Hepatic stellate cell (primary cell): Measurements from ENCODE around the gene RNF20.
A peak's percentile ranks its signal among the peaks of the same experiment; 100 is the strongest.

Source experiments
- DNase-seq: peaks from one replicate; pipeline ENCODE4 v3.0.0; 2011; ENCODE audit warnings: low spot score

Gene RNF20

DNA sequence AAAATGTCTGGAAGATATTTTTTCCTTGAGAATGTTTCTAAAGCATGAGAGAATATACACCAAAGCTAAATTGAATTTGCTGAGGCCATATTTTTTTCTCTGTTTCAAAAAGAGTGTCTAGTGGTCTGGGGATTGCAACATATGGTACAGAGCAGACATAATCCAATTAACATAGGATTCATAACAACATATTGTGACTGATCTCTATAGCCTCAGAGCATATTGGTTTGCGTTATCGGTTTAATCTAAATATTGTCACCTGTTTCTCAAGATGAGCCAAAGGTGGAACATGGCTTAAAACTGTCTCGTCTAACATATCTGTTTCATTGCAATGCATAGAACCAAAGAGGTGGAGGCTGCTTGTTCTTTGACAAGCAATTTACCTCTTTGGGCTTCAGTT, 57.2 kb downstream of the RNF20 start:
- DNase-seq: no peak

DNA sequence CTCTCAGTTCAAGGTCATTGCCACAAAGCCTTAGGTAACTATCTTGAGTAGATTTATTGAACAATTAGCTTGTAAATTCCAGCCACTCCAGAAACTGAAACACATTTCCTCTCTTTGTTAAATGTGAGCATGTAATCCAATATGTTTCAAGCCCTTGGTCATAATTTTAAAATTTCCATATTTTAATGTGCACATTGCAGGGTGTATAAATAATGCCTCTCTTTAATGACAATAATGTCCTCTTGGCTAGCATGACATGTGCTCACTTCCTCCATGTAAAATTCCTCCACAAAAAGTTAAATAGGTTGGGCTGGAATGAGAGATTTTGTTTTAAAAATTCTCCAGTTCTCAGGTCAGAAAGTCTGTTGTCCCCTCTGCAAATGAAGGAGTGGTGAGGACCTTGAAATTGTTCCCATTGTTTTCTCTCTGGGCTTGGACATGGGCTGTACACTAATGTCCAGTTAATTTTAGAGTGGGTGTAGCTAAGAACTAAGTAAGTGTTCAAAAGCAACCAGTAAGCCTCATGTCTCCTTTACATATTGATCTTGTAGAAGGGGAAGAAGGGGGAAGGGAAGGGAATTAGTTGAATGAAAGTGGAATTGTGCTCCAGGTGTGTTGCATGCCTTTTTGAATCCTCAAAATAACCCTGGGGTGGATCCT, 58.3 kb downstream of the RNF20 start:
- no peak for DNase-seq

DNA sequence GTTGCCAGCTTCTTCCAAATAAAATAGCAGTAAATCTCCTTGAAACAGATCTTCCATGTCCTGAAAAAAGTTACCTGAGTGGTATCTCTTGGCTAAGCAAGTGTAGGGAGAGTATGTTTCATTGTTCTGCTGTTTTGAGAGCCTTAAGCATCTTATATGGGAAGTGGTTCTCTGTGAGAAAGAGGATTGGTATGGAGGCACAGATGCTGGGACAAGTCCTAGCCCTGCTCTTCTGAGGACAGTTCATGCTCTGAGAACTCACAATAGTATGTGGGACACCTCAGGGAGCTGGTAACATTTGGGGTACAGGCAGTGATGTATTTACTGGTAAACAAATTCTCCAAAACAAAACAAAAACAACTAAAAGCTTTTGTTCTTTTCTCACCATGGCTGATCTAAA, 59.1 kb downstream of the RNF20 start:
- DNase-seq: no peak

DNA sequence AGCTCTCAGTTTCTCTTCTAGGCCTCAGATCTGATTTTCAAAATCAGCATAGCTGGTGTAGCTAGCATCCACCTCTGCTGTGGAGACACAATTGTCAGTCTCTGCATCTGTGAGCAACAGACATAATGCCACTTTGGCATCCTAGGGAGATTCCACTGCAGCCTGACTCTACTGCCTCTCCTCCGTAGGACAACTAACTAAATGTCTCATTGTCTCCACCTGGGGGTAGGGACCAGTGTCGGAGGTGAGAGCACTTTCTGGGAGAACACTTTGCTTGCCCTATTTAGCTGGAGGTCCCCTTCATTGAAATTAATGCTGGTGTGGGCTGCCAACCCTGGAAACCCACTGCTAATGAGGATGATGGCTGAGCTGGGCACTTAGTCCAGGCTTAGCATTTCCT, 59.7 kb downstream of the RNF20 start:
- no peak for DNase-seq

DNA sequence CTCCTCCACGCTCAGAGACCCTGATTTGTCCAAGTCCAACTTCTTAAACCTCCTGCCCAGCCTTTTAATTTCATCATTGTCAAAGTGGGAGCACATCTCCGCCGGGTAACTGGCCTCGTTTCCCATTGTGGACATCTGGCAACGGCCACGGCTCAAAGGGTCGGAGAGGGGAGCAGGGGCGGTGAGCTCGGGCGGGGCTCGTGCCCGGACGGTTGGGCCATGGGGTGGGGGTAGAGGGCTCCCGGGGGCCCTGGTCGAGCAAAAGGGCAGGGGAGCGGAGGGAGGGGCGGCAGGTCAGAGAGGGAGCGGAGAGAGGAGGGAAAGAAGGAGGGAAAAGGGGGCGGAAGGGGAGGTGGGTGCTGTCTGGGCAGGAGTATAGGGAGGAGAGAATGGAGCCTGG, 61.1 kb downstream of the RNF20 start, which contains the start of gene PPP3R2:
PPP3R2 (minus strand) TSS at position 174 of the 400 bp plus-strand sequence; CDS start at position 126, 48 bp downstream.
- no peak for DNase-seq

- peak; percentile 26 for DNase-seq
Observed at GRCh38 chr9:101601904-101602765, 68.5 kb downstream of the RNF20 start.

- DNase-seq: no peak
Observed at GRCh38 chr9:101604296-101604695, 70.6 kb downstream of the RNF20 start.

- DNase-seq: no peak
Observed at GRCh38 chr9:101605547-101605946, 71.9 kb downstream of the RNF20 start.
